HTR-8/SVneo (cell line): ENCODE data around the gene MARCHF9.

ENCODE experiments used
- DNase-seq: peaks from one replicate; pipeline ENCODE4 v3.0.0; 2011; ENCODE audit warnings: low spot score, mixed read lengths; ENCODE audit not compliant: insufficient read length
- FAIRE-seq: peaks from 2 replicates; lab custom pipeline; 2011; peaks lifted over from hg19 to GRCh38; lab: Jason Lieb, UNC

MARCHF9 gene

GRCh38 chr12:57723630-57723962, 31.3 kb upstream of the MARCHF9 start:
- DNase-seq: no peak
- FAIRE-seq: no peak

DNA sequence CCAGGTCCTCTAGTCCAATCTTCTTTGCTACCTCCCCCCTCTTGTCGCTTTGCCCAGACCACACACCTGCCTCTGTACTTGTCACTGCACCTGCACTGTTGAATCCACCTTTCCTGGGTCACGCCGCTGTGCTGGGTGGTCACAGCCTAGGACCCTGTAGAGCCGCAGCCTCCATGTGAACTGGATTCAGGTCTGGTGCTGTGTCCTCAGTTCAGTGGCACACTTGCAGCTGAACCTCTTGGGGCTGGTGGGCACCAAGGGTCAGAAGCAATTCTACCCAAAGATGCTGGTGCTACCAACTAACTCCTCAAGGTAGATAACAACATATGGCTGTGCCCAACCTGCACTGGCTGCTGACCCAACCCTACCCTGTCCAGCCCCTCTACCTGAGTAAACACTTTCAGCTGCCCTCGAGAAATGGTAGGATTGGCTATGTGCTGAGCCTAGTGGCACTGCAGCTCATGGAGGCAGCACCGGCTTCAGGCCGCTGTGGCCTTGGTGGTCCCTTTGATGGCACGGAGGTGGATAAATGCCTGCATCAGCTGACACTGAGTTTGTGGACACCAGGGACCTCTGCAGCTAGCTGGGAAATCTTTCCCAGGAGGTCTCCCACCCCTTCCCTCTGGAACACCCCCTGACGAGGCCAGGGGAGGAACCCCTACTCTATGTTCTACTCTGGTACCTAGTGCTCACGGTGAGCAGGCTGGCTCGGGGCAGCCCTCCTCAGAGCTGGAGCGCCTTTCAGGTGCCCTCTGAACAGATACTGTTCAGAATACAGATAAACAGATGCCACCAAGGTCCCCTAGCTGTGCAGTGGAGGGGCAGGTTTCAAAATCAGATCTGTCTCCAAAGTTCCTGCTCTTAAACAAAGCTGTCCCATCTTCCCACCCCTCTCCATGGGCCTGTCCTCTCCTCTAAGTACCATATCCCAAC, 30.6 kb upstream of the MARCHF9 start:
- no peak for DNase-seq
- no peak for FAIRE-seq

DNA sequence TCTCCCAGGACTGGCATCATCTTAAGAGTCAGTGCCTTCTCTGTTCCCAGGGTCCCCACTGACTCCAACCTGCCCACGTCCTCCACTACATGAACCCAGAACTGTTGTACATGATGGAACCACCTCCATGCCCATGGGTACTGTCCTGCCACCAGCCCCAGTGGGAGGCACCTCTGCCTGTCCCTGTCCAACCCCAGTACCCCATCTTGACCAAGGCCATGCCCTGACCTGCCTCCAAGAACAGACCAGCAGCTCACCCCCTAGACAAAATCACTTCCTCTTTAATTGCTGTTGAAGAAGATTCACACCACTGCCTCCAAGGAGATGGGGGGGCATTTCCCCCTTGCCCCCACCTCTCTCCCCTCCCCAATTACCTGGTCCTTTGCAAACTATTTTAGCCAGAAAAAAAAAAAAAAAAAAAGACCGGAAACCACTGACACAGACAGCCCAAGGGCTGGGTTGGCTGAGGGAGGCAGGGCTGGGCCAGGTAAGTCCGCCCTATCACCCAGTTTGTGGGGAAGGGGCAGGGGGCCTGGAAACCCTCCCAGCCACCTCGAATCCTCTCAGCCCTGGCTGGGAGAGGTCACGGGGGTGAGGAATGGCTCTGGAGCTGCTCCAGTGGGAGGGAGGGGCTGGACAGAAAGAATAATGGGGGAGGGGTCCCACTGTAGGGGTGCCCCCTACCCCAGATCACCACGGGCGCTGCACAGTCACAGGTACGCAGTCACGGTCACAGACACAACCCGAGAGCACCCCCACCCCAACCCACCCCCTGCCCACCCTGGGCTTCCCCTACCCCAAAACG, 29.8 kb upstream of the MARCHF9 start:
- FAIRE-seq: no peak

DNA sequence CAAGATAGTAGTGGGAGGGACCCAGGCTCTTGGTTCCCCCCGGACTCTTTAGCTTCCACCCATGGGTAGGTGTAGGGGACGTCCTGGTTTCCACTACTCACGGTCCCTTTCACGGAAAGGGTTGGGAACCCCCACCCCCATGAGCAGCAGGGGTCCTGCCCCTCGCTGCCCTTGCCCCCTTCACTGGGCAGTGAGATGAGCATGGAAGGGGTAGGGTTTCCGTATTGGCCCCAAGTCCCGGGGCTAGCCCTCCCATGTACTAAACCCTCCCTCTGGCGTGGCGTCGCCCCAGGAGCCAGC, 29.1 kb upstream of the MARCHF9 start:
- FAIRE-seq (no peak), DNase-seq (no peak)

More for the DNA sequence above, 29.8 kb upstream of the MARCHF9 start:
- no peak for DNase-seq

DNA sequence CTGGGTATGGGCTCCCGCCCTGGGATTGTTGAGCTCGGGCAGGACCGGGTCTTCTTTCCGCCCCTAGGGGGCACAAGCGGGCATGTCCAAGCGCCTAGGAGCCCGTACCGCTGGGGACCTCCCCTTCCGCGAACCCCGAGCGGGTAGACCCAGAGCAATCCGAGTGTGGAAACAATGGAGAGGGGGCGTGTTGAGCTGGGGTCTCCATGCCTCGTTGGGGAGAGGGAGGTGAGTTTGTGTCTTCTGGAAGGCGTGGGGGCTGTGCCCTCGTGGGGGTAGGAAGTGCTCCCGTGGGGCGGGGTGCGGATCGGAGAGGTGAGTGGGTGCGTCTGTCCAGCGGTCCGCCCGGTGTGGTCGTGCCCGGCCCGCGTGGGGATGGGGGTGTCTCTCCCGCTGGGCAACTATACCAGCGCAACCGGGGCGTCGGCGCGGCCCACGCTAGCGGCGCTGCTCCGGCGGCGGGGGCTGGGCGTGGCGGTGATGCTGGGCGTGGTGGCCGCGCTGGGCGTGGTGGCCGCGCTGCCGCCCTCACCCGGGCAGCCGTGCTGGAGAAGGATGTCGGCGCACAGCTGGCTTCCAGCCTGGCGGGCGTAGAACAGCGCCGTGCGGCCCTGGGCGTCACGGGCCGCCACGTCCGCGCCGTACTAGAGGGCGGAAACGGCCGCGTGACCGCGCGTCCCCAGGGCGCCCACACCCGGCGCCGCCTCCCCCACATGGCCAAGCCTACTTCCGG, 28.6 kb upstream of the MARCHF9 start:
- DNase-seq (peak; percentile 96), FAIRE-seq (peak; percentile 97)

DNA sequence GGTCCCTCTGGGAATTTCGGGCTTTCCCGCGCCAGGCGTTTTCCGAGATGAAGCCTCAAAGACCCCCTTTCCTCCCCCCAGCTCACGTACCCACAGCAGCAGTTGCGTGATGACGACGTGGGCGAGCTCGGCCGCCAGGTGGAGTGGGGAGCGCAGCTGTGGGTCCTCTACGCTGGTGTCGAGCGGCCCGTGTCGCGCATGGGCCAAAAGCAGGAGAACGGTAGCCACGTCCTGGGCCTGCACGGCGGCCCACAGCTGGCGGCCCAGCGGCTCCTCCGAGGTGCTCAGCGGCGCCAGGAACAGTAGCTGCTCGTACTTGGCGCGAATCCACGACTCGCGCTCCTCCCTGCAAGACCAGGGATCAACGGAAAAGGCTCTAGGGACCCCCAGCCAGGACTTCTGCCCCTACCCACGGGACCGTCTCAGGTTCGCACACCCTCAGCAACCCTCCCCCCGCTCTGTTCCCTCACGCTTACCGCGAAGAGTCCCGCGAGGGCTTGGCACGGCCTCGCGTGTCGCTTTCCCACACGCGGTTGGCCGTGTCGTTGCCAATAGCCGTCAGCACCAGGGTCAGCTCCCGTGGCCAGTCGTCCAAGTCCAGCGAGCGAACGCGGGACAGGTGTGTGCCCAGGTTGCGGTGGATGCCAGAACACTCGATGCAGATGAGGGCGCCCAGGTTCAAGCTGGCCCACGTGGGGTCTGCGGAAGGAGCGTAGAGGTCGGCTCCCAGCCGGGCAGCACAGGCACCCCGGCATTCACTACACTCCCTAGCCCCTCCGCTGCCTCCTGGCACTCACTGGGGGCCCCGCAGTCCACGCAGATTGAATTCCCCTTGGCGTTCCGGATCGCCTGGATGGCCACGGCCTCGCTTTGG, 27.8 kb upstream of the MARCHF9 start:
- DNase-seq (no peak), FAIRE-seq (no peak)

- DNase-seq (no peak), FAIRE-seq (no peak)
Measured at GRCh38 chr12:57727758-57728395, 27.0 kb upstream of the MARCHF9 start.

- no peak for FAIRE-seq
- no peak for DNase-seq
Measured at GRCh38 chr12:57729321-57729844, 25.5 kb upstream of the MARCHF9 start.

DNA sequence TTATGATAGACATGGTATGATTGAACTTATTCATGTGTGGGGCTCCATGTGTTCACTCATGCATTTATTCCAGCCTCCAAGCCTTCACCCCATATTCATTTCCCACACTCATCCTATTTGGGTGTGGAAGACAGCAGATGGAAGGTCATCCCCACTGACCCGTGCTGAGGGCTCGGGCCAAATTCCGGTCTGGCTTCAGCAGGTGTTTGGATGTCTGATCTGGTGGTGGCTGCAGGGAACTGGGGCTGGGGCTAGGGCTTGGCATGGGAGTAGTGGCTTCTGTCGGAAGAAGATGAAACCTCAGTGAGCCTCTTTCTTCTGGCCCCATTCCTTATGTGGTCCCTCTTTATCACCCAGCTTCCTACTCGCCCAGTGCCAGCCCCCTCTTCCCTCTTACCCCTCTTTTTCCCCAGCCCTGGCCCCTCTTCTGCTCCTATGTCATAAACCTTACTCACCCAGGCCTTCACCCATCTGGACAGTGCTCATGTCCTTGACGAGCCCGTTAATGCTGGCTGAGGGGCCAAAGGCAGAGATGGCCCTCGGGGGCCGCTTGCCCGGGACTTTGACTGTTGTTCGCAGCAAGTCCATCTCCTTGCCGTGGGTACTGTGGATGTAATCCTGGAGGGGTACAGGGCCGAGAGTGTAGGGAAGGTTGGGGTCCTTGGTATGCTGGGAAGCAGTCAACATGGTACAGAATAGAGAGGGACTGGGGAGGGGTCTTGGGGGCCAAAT, 24.4 kb upstream of the MARCHF9 start:
- FAIRE-seq: no peak
- DNase-seq: no peak

GRCh38 chr12:57731411-57732080, 23.4 kb upstream of the MARCHF9 start:
- DNase-seq: no peak
- FAIRE-seq: no peak

- DNase-seq (no peak), FAIRE-seq (no peak)
Measured at GRCh38 chr12:57732270-57732669, 22.6 kb upstream of the MARCHF9 start.

DNA sequence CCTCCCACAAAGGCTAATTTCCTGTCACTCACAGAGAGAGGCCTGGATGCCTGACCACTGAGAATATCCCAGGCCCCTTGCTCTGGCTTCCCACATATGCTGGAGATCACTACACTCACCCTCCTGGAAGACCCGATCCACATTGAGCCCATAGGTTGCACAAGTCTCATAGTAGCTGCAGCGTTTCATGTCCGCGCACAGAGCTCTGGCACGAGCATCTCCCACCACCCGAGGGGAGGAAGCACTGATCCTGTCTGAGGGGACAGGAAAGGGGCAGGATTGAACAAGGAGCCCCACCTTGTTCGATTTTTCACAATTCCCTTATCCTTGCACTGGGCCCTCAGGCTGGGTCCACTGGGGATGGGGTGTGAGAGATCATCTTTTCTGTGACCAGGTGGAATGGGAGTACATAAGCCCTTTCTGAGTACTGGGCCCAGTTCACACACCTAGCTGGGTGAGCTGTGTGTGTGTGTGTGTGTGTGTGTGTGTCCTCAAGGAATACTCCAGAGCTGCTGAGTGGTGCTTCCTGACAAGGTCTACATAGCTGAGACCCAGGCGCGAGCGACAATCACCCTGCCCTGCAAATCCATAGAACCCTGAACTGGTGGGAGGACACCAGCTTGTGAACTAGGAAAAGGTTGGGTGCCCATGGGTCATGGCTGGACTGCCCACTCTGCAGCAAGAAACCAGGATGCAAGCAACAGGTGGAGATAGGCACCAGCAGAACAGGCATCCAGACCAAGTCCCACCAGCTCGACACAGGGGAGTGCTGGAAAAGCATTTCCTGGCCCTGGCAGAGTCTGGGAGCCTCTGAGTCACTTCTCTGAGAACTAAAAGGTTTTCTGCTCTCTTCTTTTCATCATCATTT, 21.9 kb upstream of the MARCHF9 start:
- no peak for DNase-seq
- no peak for FAIRE-seq

GRCh38 chr12:57733928-57734327, 21.0 kb upstream of the MARCHF9 start:
- no peak for FAIRE-seq
- no peak for DNase-seq

GRCh38 chr12:57734591-57734990, 20.3 kb upstream of the MARCHF9 start:
- DNase-seq: no peak
- FAIRE-seq: no peak

DNA sequence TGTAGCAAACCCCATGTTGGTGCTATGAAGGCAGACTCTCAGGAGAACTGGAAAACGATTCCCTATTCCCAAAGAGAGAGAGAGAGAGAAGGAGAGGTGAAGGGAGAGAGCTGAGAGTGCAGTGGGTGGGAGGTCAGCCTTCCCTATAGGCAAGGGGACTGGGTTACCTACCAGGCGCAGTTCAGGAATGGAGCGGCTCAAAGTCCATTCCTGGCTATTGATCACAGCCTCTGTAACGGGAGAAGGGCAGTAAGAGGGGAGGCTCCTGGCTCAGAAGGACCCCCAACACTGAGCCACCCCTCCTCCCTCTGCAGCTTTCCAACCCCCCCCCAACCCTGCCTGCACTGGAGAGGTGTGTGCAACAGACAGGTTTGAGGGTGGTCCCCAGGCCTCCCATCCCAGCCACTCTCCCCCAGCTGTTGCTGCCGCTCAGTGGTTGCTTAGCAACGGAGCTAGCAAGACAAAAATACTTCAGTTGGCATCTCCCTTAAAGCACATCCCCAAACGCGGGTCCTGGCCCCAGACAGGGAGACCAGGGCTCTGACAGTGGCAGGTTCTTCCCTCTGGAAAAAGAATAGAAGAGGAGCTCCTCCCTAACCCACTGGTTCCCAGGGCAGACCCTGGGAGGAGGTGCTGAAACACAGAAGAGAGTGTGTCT, 19.6 kb upstream of the MARCHF9 start:
- FAIRE-seq: no peak
- no peak for DNase-seq

DNA sequence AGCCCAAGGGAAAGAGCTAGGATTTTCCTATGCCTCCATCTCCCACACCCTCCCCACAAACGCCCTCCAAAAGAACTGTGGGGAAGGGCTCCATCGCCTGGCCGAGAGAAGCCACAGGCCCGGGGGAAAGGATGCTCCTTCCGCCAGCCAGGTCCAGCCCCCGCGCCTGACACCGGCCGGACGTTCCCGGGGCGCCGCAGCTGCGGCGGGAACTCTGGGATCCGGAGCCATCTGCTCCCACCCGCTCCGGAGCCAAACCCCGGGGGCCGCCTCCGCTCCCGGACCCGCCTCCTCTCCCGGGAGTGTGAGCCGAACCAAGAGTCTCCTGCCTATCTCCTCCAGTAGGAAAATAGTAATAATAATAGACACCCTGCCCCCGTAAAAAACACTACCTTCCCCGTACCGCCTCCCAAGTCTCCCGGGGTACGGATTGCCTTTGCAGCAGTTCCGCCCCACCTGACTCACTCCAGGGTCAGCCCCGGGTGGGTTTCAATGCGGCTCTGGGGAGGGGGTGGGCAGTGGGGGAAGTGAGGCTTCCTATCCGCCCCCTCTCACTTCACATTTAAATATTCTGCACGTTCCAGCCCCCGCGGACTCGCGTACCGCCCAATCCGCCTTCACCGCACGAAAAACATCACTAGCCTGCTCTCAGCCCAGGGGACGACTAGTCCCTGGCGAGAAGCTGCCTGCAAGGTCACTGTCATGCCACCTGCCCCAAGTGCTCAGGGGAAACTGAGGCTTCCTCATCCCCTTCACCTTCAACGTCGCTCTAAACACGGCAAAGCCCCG, 18.8 kb upstream of the MARCHF9 start:
- peak; percentile 42 for FAIRE-seq

More for the DNA sequence above, 18.8 kb upstream of the MARCHF9 start:
- DNase-seq: peak; percentile 56
